ENCODE results near the gene NOSTRIN.
"Not testable (repeated sequence)": the region's sequence is repeated elsewhere in the genome, so short reads cannot be mapped to it uniquely, and the experiment has no call there.

The NOSTRIN gene

GRCh38 chr2:168790226-168790902 lies 12.1 kb upstream of the NOSTRIN start:
- DNase-seq, result no peak

GRCh38 chr2:168791140-168791539 lies 11.3 kb upstream of the NOSTRIN start:
- DNase-seq, result not testable (repeated sequence)

GRCh38 chr2:168793596-168793995 lies 8.8 kb upstream of the NOSTRIN start:
- no peak for DNase-seq

GRCh38 chr2:168794968-168795367 lies 7.5 kb upstream of the NOSTRIN start:
- no peak for DNase-seq

- DNase-seq, result no peak
Observed at GRCh38 chr2:168796090-168796577, 6.3 kb upstream of the NOSTRIN start.

GRCh38 chr2:168796583-168797285 lies 5.7 kb upstream of the NOSTRIN start:
- DNase-seq, result no peak

GRCh38 chr2:168797286-168797655 lies 5.2 kb upstream of the NOSTRIN start:
- no peak for DNase-seq

- no peak for DNase-seq
Observed at GRCh38 chr2:168798076-168798887, 4.2 kb upstream of the NOSTRIN start.

- no peak for DNase-seq
Observed at GRCh38 chr2:168798888-168799410, 3.5 kb upstream of the NOSTRIN start.

GRCh38 chr2:168801471-168801870 lies 966 bp upstream of the NOSTRIN start:
- no peak for DNase-seq

GRCh38 chr2:168802859-168803725 lies 655 bp downstream of the NOSTRIN start:
- DNase-seq, result no peak

- no peak for DNase-seq
Observed at GRCh38 chr2:168804214-168804613, 1.8 kb downstream of the NOSTRIN start.

GRCh38 chr2:168805615-168806014 lies 3.2 kb downstream of the NOSTRIN start:
- no peak for DNase-seq

- DNase-seq, result no peak
Observed at GRCh38 chr2:168809537-168809936, 7.1 kb downstream of the NOSTRIN start.

- DNase-seq, result no peak
Observed at GRCh38 chr2:168810235-168810634, 7.8 kb downstream of the NOSTRIN start.

- no peak for DNase-seq
Observed at GRCh38 chr2:168811696-168812095, 9.3 kb downstream of the NOSTRIN start.

GRCh38 chr2:168814046-168814445 lies 11.6 kb downstream of the NOSTRIN start:
- no peak for DNase-seq

- no peak for DNase-seq
Observed at GRCh38 chr2:168814939-168815907, 12.8 kb downstream of the NOSTRIN start.

- DNase-seq, result no peak
Observed at GRCh38 chr2:168816369-168816768, 13.9 kb downstream of the NOSTRIN start.

GRCh38 chr2:168819050-168819715 lies 16.7 kb downstream of the NOSTRIN start:
- DNase-seq, result no peak
